HFF-Myc (cell line): Measurements from ENCODE around the gene PPP3R1.

ENCODE experiments used
- DNase-seq: peaks from one replicate; pipeline ENCODE4 v3.0.0-alpha.2; 2011; ENCODE audit warnings: low read depth; ENCODE audit errors: extremely low read depth
- H3K4me3 ChIP-seq: replicated peaks from 2 replicates; pipeline ENCODE4 v1.5.1; 2011; ENCODE audit warnings: low read depth, mild to moderate bottlenecking, control low read depth, low read length
- TF ChIP-seq, protein P1 (sequence below): IDR thresholded peaks from 2 replicates; pipeline ENCODE4 v1.5.1; 2012; ENCODE audit warnings: mild to moderate bottlenecking, low read depth, low read length, control low read depth; ENCODE audit errors: missing control alignments

PPP3R1 gene

GRCh38 chr2:68252400-68253218, at the start of gene PPP3R1:
Gene PPP3R1, minus strand, starts transcription at chr2:68252532. Its CDS starts 405 bp downstream, at chr2:68252127.
- peak; percentile 74 for DNase-seq
- TF ChIP-seq, protein P1, sequence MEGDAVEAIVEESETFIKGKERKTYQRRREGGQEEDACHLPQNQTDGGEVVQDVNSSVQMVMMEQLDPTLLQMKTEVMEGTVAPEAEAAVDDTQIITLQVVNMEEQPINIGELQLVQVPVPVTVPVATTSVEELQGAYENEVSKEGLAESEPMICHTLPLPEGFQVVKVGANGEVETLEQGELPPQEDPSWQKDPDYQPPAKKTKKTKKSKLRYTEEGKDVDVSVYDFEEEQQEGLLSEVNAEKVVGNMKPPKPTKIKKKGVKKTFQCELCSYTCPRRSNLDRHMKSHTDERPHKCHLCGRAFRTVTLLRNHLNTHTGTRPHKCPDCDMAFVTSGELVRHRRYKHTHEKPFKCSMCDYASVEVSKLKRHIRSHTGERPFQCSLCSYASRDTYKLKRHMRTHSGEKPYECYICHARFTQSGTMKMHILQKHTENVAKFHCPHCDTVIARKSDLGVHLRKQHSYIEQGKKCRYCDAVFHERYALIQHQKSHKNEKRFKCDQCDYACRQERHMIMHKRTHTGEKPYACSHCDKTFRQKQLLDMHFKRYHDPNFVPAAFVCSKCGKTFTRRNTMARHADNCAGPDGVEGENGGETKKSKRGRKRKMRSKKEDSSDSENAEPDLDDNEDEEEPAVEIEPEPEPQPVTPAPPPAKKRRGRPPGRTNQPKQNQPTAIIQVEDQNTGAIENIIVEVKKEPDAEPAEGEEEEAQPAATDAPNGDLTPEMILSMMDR, result no peak
- peak within 1 kb of the TSS; percentile 93 for H3K4me3 ChIP-seq

GRCh38 chr2:68295516-68295915, 43.2 kb upstream of the PPP3R1 start:
- TF ChIP-seq, protein P1, result no peak
- no peak overlapping the region for H3K4me3 ChIP-seq
- no peak for DNase-seq

GRCh38 chr2:68294913-68295312, 42.6 kb upstream of the PPP3R1 start:
- TF ChIP-seq, protein P1, result no peak
- H3K4me3 ChIP-seq, result no peak overlapping the region
- no peak for DNase-seq

DNA sequence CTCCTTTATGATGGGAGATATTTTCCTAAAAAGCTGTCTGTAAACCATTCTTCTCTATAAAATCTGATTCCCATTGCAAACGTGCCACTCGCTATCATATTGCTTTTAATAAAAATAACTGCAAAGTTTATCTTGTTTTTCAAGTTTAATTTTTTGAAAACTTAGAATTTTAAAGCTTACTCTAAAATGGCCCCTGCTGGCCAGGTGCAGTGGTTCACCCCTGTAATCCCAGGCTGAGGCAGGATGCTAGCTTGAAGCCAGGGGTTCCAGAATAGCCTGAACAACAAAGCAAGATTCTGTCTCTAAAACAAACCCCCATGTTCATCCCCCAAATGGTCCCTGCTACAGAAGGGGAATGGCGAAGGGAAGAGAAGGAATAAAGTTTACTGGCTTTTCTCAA, 41.9 kb upstream of the PPP3R1 start:
- no peak for DNase-seq
- TF ChIP-seq, protein P1, result no peak
- no peak overlapping the region for H3K4me3 ChIP-seq

GRCh38 chr2:68293755-68294154, 41.4 kb upstream of the PPP3R1 start:
- TF ChIP-seq, protein P1, result no peak
- no peak for DNase-seq
- no peak overlapping the region for H3K4me3 ChIP-seq

GRCh38 chr2:68293024-68293423, 40.7 kb upstream of the PPP3R1 start:
- TF ChIP-seq, protein P1, result no peak
- DNase-seq, result no peak

More at GRCh38 chr2:68293024-68293423, 40.7 kb upstream of the PPP3R1 start:
- no peak overlapping the region for H3K4me3 ChIP-seq
